NCI-H1092 (cell line): ENCODE results near the gene BCR.

ENCODE experiments used
- DNase-seq: peaks from one replicate; lab custom pipeline; 2025; lab: John Stamatoyannopoulos, UW

BCR gene

DNA sequence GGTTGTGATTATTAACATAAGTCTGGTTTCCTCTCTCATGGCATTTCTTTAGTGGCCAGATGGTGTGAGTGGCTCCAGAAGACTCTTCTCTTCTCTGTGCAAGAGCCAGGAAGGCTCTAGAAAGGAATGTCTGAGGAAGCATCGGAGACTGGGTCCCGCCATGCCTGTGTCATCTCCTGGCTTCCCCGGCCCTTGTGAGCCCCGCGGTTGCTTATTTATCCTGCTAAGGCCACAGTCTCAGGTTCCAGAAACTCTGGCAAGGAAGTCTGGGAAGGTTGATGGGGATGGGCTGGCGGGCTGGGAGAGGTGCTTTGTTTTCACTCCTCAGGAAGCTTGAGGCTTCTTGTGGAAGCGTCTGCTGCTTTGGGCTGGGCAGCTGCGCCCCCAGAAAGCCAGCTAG lies 18.9 kb downstream of the BCR start:
- DNase-seq, result no peak

DNA sequence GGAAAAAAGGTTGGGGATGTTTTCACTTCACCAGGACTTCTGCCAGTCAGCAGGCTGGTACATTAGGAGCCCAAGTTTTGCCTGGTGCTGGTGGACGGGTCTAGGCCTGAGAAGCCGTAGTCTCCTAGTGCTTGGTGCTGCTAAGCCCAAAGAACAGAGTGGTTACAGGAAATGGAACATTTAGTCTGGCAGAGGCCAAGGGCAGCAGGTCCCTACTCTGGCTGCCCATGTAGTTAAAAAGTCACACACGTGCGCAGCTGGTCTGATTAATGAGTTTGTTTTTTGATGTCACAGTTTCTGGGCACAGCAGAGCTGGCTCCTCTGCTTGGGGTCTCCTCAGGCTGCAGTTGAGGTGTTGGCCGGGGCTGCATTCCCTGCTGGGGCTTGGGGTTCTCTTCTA lies 20.6 kb downstream of the BCR start:
- DNase-seq, result no peak

DNA sequence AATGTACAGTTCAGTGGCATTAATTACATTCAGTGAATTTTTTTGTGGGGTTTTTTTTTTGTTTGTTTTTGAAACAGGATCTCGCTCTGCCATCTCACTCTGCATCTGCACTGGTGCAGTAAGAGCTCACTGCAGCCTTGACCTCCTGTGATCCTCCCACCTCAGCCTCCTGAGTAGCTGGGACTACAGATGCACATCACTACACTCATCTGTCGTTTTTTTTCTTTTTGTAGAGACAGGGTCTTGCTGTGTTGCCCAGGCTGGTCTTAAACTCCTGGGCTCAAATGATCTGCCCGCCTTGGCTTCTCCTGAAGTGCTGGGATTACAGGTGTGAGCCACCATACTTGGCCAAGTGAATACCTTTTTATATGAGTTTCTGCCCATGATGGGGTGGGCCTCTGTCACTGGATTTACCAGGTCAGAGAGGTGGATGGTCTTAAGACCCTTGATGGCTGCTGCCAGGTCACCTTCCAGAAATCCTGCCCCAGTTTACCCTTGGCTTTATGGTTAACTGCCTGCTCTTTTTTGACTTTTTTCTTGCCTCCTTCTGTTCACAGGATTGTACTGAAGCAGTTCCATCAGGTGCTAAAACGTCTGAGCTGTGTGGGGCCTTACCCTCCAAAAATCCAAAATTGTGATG lies 22.6 kb downstream of the BCR start:
- no peak for DNase-seq

DNA sequence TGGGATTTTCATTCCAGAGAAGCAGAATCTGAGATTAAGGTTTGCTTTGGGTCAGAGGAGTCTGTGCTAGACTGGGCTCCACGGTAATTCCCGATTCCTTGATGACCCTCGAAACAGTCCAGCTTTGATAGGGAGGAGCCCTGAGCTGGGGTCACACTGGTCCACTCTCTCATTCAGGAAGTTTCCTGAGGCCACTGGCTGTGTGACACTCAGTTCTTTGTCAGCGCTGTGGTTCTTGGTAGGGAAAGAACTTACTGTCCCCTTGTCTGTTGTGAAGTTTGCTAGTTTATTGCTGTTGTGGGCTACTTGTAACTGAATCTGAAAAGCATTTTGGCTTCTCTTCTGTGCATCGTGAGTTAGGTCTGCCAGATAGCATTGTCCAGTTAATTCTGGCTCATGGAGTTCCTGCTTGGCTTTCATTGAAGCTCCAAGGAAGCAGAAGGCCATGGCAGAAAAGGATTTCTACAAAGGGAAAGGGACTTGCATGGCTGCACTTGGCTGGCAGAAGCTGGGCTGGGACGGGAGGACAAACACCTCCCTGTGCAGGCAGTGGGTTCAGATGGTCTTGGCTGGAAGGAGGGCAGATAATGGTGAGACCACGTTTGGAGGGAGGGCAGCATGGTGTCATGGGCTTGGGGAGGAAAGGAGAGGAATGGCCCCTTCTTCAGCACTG lies 23.3 kb downstream of the BCR start:
- DNase-seq, result no peak

DNA sequence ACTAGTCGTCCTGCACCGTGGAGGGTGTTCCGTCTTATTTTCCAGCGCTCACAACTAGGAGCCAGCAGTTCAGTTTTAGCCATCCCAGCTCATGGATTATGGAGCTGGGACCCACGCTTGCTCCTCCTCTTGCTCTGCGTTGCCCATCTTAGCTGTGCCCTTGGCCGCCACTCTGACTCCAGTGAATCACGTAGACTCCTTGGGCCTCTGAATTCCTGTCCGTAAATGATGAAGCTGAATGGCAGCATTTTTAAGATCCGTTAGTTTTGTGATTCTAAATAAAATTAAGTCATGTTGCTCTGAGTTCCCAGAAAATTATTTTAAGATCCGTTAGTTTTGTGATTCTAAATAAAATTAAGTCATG lies 23.8 kb downstream of the BCR start:
- DNase-seq, result no peak

GRCh38 chr22:23204541-23205157 lies 24.3 kb downstream of the BCR start:
- peak; percentile 73 for DNase-seq

DNA sequence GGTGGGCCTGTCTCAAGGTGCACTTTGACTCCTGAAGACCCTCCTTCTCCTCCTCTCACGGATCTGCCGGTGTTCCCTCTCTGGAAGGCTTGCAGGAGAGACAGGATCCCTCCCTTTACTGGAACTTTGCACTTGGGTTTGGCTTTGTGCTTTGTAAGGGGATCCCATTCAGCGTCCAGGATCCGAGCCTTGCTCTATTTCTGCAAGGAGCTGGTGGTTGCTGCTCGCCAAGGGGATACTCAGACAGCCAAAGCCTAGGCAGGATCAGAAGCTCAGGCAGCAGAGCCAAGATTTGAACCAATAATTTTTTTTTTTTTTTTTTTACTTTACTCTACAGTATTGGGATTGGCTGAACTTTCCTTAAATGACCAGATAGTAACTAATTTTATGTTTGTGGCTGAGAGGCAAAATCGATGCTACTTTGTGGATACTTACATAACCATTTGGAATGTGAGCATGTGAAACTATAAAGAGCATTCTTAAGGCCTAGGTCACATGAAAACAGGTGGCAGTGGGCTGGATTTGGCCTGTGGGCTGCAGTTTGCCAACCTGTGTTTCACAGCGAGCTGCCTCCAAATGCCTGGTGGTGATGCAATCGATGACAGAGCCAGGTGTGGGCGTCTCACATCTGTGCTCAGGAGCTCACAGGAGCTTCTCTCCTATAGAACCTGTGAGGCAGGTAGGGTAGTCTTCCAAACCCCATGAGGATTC lies 25.2 kb downstream of the BCR start:
- DNase-seq, result no peak

DNA sequence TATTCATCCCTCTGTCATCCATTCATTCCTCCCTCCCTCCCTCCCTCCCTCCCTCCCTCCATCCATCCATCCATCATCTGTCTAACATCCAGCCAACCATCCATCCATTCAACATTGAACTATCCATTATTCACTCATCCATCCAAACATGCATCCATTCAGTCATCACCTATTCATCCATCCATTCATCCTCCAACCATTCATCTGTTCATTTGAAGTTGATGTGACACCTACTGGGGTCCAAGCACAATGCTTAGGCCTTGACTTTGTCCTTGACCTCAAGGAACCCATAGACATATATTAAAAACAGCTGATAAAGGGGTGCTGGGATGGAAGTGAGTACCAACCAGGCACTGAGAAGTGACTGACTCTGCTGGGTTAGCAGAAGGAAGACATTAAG lies 26.6 kb downstream of the BCR start:
- DNase-seq, result no peak

DNA sequence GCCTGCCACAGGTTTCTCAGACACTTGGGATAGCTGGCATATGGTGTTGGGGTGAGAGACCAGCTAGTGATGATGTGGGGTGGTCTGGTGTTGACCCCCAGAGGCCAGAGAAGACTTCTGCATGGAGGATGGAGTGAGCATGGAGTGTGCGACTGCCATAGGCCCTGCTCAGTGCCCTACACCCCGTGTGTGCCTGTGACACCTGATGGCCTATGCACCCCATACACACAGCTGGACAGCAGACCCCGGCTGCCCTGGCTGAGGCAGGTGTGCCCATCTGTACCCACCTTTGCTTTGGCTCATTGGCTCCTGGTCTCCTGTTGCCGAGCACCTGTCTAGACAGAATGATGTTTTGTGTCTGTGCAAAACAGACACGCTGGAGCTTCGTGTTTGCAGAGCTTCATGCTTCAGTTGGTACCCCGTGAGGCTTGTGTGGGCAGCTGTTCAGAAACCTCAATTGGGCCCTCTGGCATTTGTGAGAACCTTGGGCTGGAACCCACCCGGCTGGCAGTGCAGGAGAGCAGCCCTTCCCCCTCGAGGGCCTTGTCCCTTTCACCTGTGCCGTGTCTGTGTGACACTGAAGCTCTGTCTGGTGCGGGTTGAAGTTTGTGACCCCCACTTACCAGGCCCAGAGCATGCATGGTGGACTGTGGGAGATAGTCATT lies 27.6 kb downstream of the BCR start:
- peak; percentile 86 for DNase-seq

GRCh38 chr22:23210428-23211170 lies 30.3 kb downstream of the BCR start:
- DNase-seq, result no peak

DNA sequence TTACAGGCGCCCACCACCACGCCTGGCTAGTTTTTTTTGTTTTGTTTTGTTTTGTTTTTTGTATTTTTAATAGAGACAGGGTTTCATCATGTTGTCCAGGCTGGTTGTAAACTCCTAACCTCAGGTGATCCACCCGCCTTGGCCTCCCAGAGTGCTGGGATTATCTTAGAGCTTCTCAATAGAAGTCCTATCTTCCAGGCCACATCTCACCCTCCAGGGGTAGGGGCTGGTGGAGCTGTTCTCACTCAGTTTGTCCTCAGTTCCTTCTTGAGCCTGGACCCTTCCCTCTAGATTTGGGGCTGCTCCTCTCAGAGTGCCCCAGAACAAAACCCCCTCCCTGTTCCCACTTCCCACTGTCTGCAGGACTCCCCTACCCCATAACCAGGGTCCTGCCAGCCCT lies 31.3 kb downstream of the BCR start:
- no peak for DNase-seq

- peak; percentile 83 for DNase-seq
Observed at GRCh38 chr22:23212061-23213021, 32.0 kb downstream of the BCR start.

GRCh38 chr22:23213022-23213555 lies 32.8 kb downstream of the BCR start:
- DNase-seq, result no peak

DNA sequence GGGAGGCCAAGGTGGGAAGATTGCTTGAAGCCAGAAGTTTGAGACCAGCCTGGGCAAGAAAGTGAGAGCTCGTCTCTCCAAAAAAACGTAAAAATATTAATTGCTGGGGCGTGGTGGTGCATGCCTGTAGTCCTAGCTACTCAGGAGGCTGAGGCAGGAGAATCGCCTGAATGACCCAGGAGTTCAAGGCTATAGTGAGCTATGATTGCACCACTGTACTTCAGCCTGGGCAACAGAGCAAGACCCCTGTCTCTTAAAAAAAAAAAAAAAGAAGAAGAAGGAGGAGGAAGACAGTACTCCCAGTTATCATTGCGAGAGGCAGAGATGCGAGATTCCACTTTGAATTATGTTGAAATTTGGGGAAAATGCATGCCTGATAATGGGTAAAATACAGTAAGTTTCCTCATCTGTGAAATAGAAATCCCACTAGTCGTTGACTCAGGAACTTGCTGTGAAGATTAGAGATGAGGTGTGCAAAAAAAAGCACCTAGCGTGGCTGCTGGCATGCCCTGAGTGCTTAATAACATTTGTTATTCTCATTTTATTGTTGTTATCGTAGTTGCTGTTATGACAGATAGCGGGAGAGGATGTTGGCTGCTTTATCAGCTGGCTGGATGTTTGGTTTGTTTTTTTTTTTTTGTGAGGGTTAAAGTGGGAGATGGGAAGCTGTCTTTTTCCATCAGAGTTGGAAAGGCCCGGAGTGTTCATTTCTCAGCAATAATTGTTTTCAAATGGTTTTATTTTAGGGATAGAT lies 33.4 kb downstream of the BCR start:
- no peak for DNase-seq

DNA sequence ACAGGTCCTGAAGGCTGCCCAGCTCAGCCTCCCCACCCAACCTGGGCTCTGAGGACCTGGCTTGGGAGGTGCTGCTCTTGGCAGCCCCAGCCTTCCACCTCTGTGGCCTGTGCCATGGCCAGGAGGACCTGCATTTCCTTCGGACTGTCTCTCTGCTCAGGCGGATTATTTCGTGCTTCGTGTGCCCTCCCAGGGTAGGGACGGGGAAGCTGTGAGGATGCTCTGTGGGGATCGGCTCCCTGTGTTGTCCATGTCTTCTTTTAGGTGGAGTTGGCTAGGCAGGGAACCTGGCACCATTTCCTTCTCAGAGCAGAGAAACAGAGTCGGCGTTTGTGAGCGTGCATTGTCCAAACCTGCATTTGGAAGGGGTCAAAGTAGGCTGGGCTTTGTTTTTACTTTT lies 34.1 kb downstream of the BCR start:
- DNase-seq, result no peak

GRCh38 chr22:23215294-23216241 lies 35.3 kb downstream of the BCR start:
- DNase-seq, result no peak

GRCh38 chr22:23216461-23217170 lies 36.3 kb downstream of the BCR start:
- no peak for DNase-seq
